Posterior cingulate gyrus (tissue), 11 donors: ENCODE measurements around the gene POLN.
A peak's percentile ranks its signal among the peaks of the same experiment; 100 is the strongest.
"Not testable (repeated sequence)": the region's sequence is repeated elsewhere in the genome, so short reads cannot be mapped to it uniquely, and the experiment has no call there.

ENCODE experiments used
- DNase-seq, 10 donors: peaks; one replicate each; pipeline versions ENCODE4 v3.0.0 to v3.0.0-alpha.2; 2020 to 2021; ENCODE audit warnings: mixed read lengths in 3 of 10
- intact Hi-C: fragments of 100-400 bp; cut with DNase I; formaldehyde crosslinking; loops from one replicate; pipeline ENCODE4 v1.15.1; 2023

Gene POLN

GRCh38 chr4:2041239-2042130, 200.4 kb downstream of the POLN start:
- DNase-seq, result peak; percentile 79 to 98 (median 90)
- intact Hi-C loops, result loop anchor here (5.0 kb wide), 1 partner anchor 34 kb away; the partner anchor contains the start of gene NELFA

- peak in 1 of 10 donors; percentile 84 for DNase-seq
- intact Hi-C loops, result loop anchor here (5.0 kb wide), 1 partner anchor 33 kb away; the partner anchor contains the start of gene NELFA
These were observed 201.3 kb downstream of the POLN start for GRCh38 chr4:2040391-2041238.

- intact Hi-C loops, result no loop called here
- DNase-seq, result peak in 1 of 10 donors; percentile 37
These were observed 205.1 kb downstream of the POLN start for GRCh38 chr4:2036866-2037265.

GRCh38 chr4:2036327-2036726, 205.6 kb downstream of the POLN start:
- DNase-seq, result peak in 1 of 10 donors; percentile 29
- intact Hi-C loops, result no loop called here

GRCh38 chr4:2031161-2031560, 210.8 kb downstream of the POLN start:
- intact Hi-C loops, DNase-seq: not testable (repeated sequence)

GRCh38 chr4:2027120-2027519, 214.8 kb downstream of the POLN start:
- DNase-seq, intact Hi-C loops: not testable (repeated sequence)

GRCh38 chr4:2025817-2026216, 216.1 kb downstream of the POLN start:
- no peak for DNase-seq
- intact Hi-C loops, result no loop called here

GRCh38 chr4:2024683-2025082, 217.2 kb downstream of the POLN start:
- DNase-seq, result no peak
- intact Hi-C loops, result no loop called here
